HL-60/S4 treated with retinoic acid at 250 ng/mL for 4 days and 3 days (cell line): ENCODE measurements around the gene AKR1C8.
"Not testable (repeated sequence)": the region's sequence is repeated elsewhere in the genome, so short reads cannot be mapped to it uniquely, and the experiment has no call there.

Experiments used
- in situ Hi-C: fragments of 300-500 bp; cut with MboI; formaldehyde crosslinking; loops from 2 replicates; pipeline ENCODE4 v1.7.0; 2022; ENCODE audit warnings: low sequenced_read_pairs

The AKR1C8 gene

DNA sequence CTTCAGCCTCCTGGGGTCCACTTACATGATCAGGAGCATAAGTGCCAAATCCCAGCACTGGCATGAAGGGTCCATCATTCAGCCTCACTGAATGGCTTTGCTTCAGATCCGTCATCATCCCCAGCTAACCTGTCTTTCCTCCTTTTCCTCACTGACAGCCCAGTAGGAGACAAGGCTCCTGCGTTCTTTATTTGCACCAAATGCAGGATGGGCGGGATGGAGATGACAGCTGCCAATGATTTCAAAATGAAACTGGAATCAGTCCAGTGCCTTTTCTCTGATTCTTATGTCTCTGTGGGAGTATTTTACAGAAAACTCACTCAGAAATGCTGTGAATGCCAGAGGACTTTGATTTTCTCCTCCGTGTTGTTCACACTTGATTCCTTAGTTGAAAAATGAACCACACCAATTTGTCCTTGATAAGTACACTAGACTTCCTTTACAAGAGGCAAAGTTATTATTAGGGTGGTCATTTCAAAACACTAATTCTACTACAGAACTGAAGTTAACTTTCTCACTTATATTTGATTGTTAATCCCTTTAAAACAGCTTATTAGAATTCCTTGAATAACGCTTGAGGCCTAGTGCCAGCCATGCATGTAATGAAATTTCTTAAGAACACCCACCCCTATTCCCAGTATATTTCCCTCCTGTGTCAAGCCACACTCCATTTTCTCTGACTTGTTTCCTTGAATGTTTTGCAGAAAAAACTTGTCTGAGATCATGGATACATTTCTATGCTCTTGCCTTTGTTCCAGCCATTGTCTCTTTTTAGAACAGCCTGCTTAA, at the start of gene AKR1C8:
Gene AKR1C8, minus strand, starts transcription at position 164 of the 789 bp plus-strand sequence. Its CDS starts 46 bp downstream, at position 118.
- in situ Hi-C loops = no loop called here

DNA sequence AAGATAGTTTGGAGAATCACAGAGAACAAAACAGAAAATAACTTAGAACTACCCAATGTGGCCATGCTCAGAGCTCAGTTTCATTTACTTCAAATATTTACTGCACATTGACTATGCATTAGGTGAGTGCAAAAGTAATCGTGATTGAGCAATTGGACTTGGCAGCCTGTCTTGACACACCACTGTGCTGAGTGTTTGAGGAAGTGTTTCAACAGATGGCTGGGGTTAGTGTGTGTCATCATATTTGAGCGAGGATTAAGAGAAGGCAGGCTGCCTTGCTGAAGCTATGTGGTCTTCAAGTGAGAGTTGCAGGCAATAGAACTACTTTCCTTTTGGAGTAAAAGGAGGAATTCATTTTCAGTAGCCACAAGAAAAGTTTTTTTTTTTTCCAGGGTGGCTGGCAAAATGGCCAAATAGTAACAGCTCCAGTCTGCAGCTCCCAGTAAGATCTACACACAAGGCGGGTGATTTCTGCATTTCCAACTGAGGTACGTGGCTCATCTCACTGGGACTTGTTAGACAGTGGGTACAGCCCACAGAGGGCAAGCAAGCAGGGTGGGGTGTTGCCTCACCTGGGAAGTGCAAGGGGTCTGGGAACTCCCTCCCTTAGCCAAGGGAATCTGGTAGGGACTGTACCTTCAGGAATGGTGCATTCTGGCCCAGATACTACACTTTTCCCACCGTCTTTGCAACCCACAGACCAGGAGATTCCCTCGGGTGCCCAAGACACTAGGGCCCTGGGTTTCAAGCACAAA, 49.3 kb upstream of the AKR1C8 start:
- in situ Hi-C loops = no loop called here

DNA sequence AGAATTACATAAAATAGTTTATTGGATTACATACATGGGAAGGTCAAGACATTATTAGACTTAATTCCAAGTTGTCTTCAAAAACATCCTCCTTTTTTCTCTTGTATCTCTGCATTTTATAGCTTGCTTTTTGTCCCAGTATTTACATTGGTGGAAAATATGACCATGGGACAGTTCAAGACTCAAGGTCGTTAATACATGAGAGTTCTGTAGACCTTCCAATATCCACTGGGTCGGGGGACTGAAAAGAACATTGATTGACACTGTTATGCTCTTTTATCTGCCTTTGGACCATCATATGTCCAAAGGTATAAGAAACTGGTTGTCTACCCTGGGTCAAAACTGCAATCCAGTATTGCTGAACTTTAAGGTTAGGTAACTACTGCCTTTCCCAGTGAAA, 48.4 kb upstream of the AKR1C8 start:
- in situ Hi-C loops = no loop called here

DNA sequence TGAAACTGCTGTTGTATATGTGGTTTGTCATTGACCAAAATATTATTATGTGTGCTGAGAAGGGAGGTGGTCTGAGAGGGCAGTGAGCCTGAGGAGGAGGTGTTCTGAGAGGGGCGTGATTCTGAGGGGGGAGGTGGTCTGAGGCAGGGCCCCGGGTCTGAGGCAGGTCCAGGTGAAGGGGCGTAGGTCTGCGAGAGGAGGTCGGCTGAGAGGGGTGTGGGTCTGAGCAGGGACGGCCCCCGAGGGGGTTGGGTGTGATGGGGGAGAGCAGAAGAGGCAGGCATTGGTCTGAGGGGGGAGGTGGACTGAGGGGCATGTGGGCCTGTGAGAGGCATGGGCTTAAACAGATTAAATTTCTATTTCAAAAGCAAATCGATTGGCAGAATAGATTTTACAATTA, 44.1 kb upstream of the AKR1C8 start:
- in situ Hi-C loops = no loop called here

DNA sequence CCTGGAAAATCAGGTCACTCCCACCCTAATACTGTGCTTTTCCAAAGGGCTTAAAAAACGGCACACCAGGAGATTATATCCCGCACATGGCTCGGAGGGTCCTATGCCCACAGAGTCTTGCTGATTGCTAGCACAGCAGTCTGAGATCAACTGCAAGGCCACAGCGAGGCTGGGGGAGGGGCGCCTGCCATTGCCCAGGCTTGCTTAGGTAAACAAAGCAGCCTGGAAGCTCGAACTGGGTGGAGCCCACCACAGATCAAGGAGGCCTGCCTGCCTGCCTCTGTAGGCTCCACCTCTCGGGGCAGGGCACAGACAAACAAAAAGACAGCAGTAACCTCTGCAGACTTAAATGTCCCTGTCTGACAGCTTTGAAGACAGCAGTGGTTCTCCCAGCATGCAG, 38.0 kb upstream of the AKR1C8 start:
- in situ Hi-C loops = not testable (repeated sequence)

DNA sequence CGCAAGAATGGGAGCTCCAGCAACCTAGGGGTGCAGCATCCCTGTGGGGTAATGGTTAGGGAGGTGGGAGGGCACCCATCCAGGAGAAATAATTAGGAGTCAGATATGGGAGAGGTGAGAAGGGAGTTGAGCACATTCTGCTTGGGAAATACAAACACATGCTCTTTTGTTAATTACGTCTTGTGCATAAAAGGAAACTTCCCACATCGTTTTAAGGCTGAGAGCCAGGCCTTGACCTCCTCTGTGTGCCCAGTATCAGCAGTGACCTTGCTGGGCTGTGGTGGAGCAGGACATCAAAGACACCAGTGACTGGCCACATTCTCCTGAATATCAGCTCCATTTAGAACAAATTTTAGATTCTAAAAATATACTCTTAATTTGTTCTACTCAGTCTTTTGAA, 34.3 kb upstream of the AKR1C8 start:
- in situ Hi-C loops = no loop called here

DNA sequence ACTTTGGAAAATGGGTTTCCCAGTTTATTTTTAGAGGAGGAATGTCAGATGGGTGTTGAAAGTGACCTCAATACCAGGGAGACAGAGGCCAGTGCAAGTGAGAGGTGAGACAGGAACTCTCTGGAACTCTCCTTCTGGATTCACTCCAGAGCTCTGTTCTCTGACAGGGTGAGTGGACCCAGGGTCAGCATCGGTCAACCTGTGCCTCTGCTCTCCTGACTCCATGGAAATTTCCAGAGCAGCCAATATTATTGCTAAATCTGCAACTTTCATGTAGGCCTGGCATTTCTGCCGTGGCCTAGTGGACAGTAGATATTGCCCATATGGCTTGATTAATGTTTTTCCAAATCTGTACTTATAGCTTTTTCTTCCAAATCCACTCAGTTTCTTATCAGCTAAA, 31.9 kb upstream of the AKR1C8 start:
- in situ Hi-C loops = no loop called here

DNA sequence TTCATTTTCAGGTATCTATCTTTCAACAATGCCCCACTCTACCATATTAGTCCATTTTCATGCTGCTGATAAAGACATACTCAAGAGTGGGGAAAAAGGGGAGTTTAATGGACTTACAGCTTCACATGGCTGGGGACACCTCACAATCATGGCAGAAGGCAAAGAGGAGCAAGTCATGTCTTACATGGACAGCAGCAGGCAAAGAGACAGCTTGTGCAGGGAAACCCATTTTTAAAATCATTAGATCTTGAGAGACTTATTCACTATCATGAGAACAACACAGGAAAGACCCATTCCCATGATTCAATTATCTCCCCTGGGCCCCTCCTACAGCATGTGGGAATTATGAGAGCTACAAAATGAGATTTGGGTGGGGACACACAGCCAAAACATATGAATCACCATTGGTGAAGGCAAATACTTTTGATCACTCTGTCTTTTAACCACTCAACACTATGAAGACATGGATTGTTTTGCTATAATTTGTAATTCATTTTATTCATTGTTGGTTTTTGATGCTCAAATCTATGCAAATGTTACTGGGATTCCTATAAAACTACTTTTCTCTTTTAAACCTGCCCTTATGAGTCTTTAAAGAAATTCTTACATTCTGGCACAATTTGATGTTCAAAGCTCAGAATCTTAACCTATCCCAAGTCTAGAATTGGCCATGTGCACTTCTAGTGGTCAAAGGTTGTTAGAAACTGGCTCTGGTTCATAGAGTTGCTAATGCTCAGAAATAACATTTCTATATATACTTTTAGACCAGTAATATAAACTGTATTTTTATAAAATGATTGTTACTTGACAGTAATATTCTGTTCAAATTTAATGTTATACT, 27.0 kb upstream of the AKR1C8 start:
- in situ Hi-C loops = no loop called here

DNA sequence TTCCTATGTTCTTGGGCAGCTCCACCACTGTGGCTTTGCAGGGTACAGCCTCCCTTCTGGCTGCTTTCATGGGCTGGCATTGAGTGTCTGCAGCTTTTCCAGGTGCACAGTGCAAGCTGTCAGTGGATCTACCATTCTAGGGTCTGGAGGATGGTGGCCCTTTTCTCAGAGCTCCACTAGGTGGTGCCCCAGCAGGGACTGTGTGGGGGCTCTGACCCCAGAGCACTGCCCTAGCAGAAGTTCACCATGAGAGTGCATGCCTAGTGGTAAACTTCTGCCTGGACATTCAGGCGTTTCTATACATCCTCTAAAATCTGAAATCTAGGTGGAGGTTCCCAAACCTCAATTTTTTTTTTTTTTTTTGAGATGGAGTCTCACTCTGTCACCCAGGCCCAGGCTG, 25.3 kb upstream of the AKR1C8 start:
- in situ Hi-C loops = not testable (repeated sequence)

DNA sequence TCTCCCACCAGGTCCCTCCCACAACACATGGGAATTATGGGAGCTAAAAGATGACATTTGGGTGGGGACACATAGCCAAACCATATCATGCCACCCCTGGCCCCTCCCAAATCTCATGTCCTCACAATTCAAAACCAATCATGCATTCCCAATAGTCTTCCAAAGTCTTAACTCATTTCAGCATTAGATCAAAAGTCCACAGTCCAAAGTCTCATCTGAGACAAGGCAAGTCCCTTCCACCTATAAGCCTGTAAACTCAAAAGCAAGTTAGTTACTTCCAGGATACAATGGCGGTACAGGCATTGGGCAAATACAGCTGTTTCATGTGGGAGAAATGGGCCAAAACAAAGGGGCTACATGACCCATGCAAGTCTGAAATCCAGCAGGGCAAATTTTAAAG, 24.8 kb upstream of the AKR1C8 start:
- in situ Hi-C loops = not testable (repeated sequence)

DNA sequence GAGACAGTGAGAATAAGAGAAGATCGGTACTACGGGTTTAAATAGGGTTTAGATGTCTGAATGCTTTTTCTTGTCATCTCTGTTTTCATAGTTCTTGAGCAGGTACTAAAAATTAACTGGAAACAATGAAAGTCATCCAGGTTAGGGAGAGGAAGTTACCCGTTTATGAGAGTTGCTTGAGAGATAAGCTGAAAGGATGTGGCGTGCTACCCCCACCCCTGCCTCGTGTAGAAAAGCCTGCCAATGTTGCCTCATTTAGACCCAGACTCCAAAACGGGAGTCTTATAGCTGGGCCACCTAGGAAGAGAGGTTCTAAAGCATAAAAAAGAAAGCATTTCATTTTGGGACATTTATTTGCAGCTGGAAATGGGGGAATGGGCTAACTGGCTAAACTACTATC, 21.8 kb upstream of the AKR1C8 start:
- in situ Hi-C loops = no loop called here

DNA sequence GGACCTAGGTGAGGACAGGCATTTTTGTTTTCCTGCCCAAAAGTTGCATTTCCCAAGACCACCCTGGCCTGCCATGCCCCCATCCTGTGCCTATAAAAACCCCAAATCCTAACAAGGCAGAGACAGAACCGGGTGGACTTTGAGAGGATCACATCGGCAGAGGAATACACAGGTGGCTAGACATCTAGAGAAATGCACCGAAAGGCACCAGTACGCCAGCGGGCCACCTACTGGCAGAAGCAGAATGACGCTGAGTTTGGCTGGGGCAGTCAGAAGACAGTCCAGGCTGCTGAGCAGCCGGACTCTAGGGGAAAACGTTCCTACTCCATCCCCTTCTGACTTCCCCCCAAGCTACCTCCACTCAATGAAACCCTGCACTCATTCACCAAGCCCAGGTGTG, 14.4 kb upstream of the AKR1C8 start:
- in situ Hi-C loops = no loop called here

DNA sequence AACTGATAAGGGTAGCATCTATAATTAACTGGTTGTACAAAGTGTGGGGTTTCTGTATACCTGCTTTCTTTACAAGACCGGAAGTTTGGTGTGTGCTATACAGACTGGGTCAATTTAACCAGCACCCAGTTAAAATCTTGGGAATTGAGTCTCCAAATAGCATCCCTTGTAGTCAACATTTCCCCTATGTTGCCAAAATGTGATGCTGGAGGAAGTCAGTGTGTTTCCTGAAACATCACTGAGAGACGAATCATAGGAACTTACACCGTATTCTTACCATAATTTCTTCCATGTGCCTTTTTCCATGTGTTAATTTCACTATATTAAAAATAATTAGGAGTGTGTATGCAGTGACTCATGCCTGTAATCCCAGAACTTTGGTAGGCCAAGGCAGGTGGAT, 13.4 kb upstream of the AKR1C8 start:
- in situ Hi-C loops = no loop called here

DNA sequence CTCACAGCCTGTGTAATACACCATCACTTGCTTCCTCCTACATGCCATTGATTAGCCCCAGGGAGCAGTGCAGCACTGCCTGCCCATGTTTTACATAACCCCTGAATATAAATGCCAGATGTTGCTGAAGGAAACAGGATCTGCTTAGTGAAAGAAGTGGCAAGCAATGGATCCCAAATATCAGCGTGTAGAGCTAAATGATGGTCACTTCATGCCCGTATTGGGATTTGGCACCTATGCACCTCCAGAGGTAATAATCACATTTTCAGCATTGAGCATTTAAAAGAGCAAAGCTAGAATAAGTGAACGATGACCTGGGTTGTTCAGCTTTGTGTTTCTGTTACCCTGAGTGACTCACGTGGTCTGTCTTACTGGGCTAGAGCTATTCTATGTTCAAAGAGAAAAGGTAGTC, 11.8 kb upstream of the AKR1C8 start, which contains the start of gene AKR1C4:
Gene AKR1C4, plus strand, starts transcription at position 136 of the 412 bp plus-strand sequence. Its CDS starts 31 bp downstream, at position 167.
- in situ Hi-C loops = no loop called here

DNA sequence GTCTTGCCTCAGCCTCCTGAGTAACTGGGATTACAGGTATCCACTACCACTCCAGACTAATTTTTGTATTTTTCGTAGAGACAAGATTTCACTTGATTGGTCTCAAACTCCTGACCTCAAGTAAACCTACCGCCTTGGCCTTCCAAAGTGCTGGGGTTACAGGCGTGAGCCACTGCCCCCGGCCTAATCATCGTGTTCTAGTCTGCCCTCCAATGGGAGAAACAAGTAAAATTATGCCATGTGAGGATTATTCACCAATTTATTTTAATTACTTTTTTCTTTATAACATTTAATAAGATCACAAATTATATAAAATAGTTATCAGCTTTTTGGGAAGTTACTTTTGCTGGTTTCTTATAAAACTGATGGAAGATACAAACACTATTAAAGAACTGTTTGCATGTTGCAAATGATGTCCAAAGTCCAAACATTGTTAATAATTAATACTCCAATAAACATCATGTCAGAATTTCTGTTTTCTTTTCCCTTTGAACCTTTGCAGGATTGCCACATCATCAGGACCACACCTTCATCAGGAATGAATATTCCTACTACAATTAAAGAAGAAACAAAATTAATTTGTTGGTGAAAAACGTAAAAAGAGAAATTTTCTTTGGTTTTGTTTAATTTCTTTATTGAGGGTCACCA, 10.9 kb upstream of the AKR1C8 start:
- in situ Hi-C loops = no loop called here

DNA sequence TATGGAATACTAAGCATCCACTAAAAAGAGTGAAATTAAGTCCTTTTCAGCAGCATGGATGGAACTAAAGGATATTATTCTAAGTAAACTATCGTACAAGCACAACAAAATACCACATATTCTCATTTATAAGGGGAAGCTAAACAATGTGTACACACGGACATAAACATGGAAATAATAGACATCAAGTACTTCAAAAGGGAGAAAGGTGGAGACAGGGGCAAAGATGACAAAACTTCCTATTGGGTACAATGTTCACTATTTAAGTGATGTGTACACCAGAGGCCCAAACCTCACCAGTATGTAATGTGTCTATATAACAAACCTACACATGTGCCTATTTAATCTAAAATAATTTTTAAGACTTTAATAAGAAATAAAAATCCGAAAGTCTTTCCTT, 9.5 kb upstream of the AKR1C8 start:
- in situ Hi-C loops = no loop called here

DNA sequence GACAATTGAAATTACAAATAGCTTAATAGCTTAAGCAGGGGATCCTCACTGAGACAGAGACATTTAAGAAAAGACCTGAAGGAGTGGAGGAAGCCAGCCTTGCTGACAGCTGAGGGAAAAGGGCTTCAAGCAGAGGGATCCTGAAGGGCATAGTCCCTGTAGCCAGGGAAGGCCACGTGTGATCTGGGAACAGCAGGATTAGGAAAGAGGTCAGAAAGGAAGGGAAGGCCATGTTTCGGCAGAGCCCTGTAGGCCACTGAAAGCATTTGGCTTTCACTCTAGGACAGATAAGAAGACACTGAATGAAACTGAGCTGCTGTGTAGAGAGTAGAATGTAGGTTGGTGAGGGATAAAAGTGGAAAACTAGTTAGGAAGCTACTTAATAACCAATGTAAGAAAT, 3.4 kb upstream of the AKR1C8 start:
- in situ Hi-C loops = no loop called here

DNA sequence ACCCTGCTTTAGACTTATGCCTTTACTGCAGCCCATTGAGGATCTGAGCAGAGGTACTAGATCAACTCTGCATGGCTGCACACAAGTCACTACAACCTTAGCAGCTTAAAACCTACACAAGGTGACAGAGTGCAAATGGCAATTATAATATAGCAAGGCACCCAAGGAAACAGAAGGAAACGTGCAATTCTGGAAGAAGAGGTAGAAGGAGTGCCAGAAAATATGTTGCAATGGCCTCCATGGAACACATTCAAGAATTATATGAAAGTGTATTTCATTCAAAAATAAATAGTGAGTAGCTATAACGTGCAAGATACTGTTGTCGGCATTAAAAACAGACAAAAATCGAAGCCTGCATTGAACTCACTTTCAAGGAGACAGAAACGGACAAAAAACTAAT, 2.9 kb upstream of the AKR1C8 start:
- in situ Hi-C loops = no loop called here

DNA sequence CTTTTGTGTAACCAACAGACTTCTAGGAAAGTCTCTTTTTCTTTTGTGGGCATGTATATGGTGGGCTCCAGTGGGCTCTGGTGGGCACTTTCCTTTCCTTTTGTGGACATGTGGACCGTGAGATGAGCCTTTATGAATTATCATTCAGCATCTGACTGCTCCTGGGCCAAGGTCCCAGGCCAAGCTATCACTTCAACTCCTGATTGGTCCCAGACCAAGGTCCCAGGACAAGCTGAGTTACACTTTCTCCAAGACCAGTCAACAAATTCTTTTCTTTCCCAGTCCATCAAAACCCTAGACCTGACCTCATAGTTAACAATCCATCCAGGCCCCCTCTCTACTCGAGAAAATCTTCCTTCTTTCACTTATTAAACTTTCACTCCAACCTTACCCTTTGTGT, 1.0 kb downstream of the AKR1C8 start:
- in situ Hi-C loops = no loop called here

DNA sequence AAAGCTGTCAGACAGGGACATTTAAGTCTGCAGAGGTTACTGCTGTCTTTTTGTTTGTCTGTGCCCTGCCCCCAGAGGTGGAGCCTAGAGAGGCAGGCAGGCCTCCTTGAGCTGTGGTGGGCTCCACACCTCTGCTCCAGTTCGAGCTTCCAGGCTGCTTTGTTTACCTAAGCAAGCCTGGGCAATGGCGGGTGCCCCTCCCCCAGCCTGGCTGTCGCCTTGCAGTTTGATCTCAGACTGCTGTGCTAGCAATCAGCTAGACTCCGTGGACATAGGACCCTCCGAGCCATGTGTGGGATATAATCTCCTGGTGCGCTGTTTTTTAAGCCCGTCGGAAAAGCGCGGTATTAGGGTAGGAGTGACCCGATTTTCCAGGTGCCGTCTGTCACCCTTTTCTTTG, 4.4 kb downstream of the AKR1C8 start:
- in situ Hi-C loops = not testable (repeated sequence)

DNA sequence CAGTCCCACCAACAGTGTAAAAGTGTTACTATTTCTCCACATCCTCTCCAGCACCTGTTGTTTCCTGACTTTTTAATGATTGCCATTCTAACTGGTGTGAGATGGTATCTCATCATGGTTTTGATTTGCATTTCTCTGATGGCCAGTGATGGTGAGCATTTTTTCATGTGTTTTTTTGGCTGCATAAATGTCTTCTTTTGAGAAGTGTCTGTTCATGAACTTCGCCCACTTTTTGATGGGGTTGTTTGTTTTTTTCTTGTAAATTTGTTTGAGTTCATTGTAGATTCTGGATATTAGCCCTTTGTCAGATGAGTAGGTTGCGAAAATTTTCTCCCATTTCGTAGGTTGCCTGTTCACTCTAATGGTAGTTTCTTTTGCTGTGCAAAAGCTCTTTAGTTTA, 9.4 kb downstream of the AKR1C8 start:
- in situ Hi-C loops = not testable (repeated sequence)
